ENCODE measurements around the gene RNU1-1. TPM values are rescaled to one million over a fixed set of nuclear protein-coding genes. Genes with fewer than 3 reads are reported as not detected.
"Not testable (repeated sequence)": the region's sequence is repeated elsewhere in the genome, so short reads cannot be mapped to it uniquely, and the experiment has no call there.

The RNU1-1 gene
- total and polyA plus RNA-seq, 7 donors: under 0.01 TPM; not detected in 3

- no peak for DNase-seq
- no peak overlapping the region for H3K4me3 ChIP-seq
- H3K4me1 ChIP-seq: no peaks in the 10 kb centered on the region
- H3K36me3 ChIP-seq: no peaks in the 10 kb centered on the region
- H3K9me3 ChIP-seq: no peaks in the 10 kb centered on the region
- H3K27ac ChIP-seq: no peak overlapping the region
- peaks cover 11 to 28% (median 15%) of the 10 kb centered on the region in 3 donors for H3K27me3 ChIP-seq
- TF ChIP-seq CTCF (IDR thresholded peaks at IDR 0.05) (no peak), EP300 (IDR thresholded peaks at IDR 0.05) (no peak), POLR2AphosphoS5 (IDR thresholded peaks at IDR 0.05) (no peak), POLR2A (IDR thresholded peaks at IDR 0.05) (no peak)
- intact Hi-C loops (cut with DNase I): no loop called here
- WGBS, 2 donors: 36 to 60% methylated on average over 12 of the region's 12 CpGs
Observed at GRCh38 chr1:16521288-16521583, 7.2 kb upstream of the RNU1-1 start.

GRCh38 chr1:16520435-16521287 lies 6.6 kb upstream of the RNU1-1 start:
- H3K4me1 ChIP-seq; intact Hi-C loops (cut with DNase I); H3K27ac ChIP-seq; H3K4me3 ChIP-seq; H3K9me3 ChIP-seq; DNase-seq; H3K36me3 ChIP-seq: not testable (repeated sequence)
- peaks cover 11 to 28% (median 15%) of the 10 kb centered on the region in 3 donors for H3K27me3 ChIP-seq
- 25 to 29% methylated on average over 48 of the region's 48 CpGs for WGBS, 2 donors

GRCh38 chr1:16519255-16519951 lies 5.3 kb upstream of the RNU1-1 start:
- H3K9me3 ChIP-seq; intact Hi-C loops (cut with DNase I); H3K4me3 ChIP-seq; H3K36me3 ChIP-seq; DNase-seq; H3K4me1 ChIP-seq; H3K27ac ChIP-seq: not testable (repeated sequence)
- H3K27me3 ChIP-seq: peaks cover 11 to 28% (median 12%) of the 10 kb centered on the region in 3 donors
- 48 to 63% methylated on average over 6 of the region's 6 CpGs for WGBS, 2 donors

- H3K9me3 ChIP-seq; H3K4me3 ChIP-seq; H3K27ac ChIP-seq; intact Hi-C loops (cut with DNase I); DNase-seq; H3K4me1 ChIP-seq; H3K36me3 ChIP-seq: not testable (repeated sequence)
- 33 to 68% methylated on average over 3 of the region's 3 CpGs for WGBS, 2 donors
- peaks cover 11 to 28% (median 12%) of the 10 kb centered on the region in 3 donors for H3K27me3 ChIP-seq
Observed at GRCh38 chr1:16518913-16519254, 4.8 kb upstream of the RNU1-1 start.

DNA sequence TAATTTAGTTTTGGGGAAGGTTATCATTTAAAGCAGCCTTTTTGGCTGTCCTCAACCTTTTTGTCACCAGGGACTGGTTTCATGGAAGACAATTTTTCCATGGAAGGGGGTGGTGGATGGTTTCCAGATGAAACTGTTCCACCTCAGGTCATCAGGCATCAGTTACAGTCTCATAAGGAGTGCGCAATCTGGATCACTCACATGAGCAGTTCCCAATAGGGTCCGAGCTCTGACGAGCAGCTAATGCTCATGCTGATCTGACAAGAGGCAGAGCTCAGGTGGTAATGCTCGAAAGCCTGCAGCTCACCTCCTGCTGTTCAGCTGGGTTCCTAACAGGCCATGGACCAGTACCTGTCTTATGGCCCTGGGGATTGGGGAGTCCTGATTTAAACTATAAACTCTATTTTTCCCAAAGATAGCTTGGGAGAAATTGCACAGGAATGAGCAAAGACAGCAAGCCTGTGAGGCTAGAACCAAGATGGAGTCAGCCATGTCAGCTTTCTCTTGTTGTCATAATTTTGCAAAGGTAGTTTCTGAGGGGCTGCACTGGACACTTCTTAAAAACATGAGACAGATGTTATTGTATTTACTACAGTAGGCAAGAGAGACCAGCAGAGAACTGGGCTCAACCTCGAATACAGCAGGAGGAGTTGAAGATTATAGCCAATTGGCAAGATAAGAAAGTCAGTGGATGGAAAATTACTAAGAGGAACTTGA lies 2.8 kb upstream of the RNU1-1 start:
- 75 to 84% methylated on average over 5 of the region's 5 CpGs for WGBS, 2 donors
- H3K4me3 ChIP-seq; H3K27ac ChIP-seq; H3K9me3 ChIP-seq; intact Hi-C loops (cut with DNase I); DNase-seq; H3K4me1 ChIP-seq; H3K36me3 ChIP-seq: not testable (repeated sequence)
- H3K27me3 ChIP-seq: peaks cover 11 to 28% (median 12%) of the 10 kb centered on the region in 3 donors

GRCh38 chr1:16513412-16514106 lies 526 bp downstream of the RNU1-1 start:
- H3K36me3 ChIP-seq; H3K9me3 ChIP-seq; H3K27me3 ChIP-seq; intact Hi-C loops (cut with DNase I); H3K4me1 ChIP-seq: not testable (repeated sequence)
- DNase-seq: peak; percentile 78
- TF ChIP-seq POLR2AphosphoS5 (IDR thresholded peaks at IDR 0.05): peak in 2 of 4 donors; percentile 62 to 92
- peak overlapping the region in 2 of 4 donors; percentile 16 to 23 for H3K4me3 ChIP-seq
- WGBS, 2 donors: 7 to 11% methylated on average over 26 of the region's 26 CpGs
- peak overlapping the region; percentile 64 to 86 (median 80) for H3K27ac ChIP-seq

- H3K9me3 ChIP-seq; intact Hi-C loops (cut with DNase I); H3K36me3 ChIP-seq; H3K4me1 ChIP-seq; H3K4me3 ChIP-seq; H3K27me3 ChIP-seq: not testable (repeated sequence)
- peak; percentile 79 for DNase-seq
- peak overlapping the region; percentile 42 to 86 (median 80) for H3K27ac ChIP-seq
- 55 to 76% methylated on average over 13 to 14 of the region's 15 CpGs for WGBS, 2 donors
Observed at GRCh38 chr1:16512624-16513411, 1.3 kb downstream of the RNU1-1 start.

DNA sequence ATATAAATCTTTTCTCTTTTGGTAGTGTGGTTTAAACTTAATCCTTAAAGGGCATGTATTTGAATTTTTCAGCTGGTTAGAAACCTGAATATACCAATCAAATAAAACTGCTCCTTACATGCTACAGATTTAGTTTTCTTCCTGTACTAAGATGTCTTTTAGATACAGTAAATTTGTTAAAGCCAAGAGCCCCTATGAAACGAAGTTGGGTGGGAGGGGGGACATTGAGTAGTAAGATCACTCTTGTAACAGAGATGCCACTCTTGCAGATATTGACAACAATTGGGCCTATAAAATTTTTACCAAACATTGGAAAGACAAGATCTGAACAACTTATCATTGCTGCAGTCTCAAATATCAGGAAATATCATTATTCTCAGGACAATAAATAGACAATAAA lies 2.2 kb downstream of the RNU1-1 start:
- intact Hi-C loops (cut with DNase I); H3K36me3 ChIP-seq: not testable (repeated sequence)

GRCh38 chr1:16508861-16509445 lies 5.1 kb downstream of the RNU1-1 start:
- H3K36me3 ChIP-seq; H3K4me3 ChIP-seq; DNase-seq; H3K9me3 ChIP-seq; H3K4me1 ChIP-seq; H3K27me3 ChIP-seq; intact Hi-C loops (cut with DNase I); H3K27ac ChIP-seq: not testable (repeated sequence)
- 81 to 82% methylated on average over 8 of the region's 8 CpGs for WGBS, 2 donors

More for the DNA sequence above, 2.2 kb downstream of the RNU1-1 start:
- DNase-seq, H3K27ac ChIP-seq, H3K4me3 ChIP-seq, H3K27me3 ChIP-seq, H3K4me1 ChIP-seq, H3K9me3 ChIP-seq: not testable (repeated sequence)
- 50 to 66% methylated on average over 1 of the region's 1 CpG for WGBS, 2 donors
